Left ventricle myocardium superior (tissue), 1 donor: Measurements from ENCODE around the gene FAM210B. TPM values are rescaled to one million over a fixed set of nuclear protein-coding genes. Genes with fewer than 3 reads are reported as not detected.
A peak's percentile ranks its signal among the peaks of the same experiment; 100 is the strongest.
"Not testable (repeated sequence)": the region's sequence is repeated elsewhere in the genome, so short reads cannot be mapped to it uniquely, and the experiment has no call there.

Experiments used
- ATAC-seq: fragments of 200-7000 bp; cut with Tn5 transposase; one replicate; pipeline ENCODE4 v1.9.1; 2020; ENCODE audit warnings: mild to moderate bottlenecking, moderate library complexity
- DNase-seq: peaks from one replicate; pipeline ENCODE4 v3.0.0-alpha.2; 2020
- intact Hi-C: fragments of 100-400 bp; cut with micrococcal nuclease; formaldehyde crosslinking; loops from one replicate; pipeline ENCODE4 v1.11.0; 2022
- total RNA-seq: library from RNA; stranded (reverse); fragmentation: NEBNext Ultra II Directional; extraction: Animal tissue kit (Norgen Biotek cat#: 25700); gene quantifications from one replicate; pipeline ENCODE4 v1.2.1, GENCODE V29; 2021
- donor health status: DM: no; HTN: yes; CAD: no; lungs with severe emphysema.

Gene FAM210B
- total RNA-seq, 1 donor from 2014 or later: 58.7 TPM

- DNase-seq (no peak), ATAC-seq (no peak)
- intact Hi-C loops: no loop called here
Observed at GRCh38 chr20:56389807-56390206, 31.0 kb downstream of the FAM210B start.

GRCh38 chr20:56390396-56390795 is 31.6 kb downstream of the FAM210B start:
- intact Hi-C loops, ATAC-seq, DNase-seq: not testable (repeated sequence)

DNA sequence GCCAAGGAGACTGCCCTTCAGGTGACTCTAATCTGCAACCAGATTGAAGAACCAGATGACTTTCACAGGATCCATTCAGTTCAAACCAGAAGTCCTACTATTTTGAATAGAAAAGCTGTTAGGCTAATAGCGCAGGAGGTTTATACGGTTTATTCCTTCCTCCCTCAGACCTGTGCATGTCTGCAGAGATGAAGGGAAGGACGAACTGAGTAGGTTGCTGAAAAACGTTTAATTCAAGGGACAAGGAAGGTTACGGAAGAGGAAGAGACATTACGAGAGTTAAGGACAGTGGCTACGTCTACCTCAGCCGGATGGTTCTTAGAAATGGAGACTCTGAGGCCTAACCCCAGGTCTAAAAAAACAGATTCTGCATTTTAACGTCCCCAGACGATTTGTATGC is 32.3 kb downstream of the FAM210B start:
- intact Hi-C loops: no loop called here
- no peak for ATAC-seq
- DNase-seq: no peak

DNA sequence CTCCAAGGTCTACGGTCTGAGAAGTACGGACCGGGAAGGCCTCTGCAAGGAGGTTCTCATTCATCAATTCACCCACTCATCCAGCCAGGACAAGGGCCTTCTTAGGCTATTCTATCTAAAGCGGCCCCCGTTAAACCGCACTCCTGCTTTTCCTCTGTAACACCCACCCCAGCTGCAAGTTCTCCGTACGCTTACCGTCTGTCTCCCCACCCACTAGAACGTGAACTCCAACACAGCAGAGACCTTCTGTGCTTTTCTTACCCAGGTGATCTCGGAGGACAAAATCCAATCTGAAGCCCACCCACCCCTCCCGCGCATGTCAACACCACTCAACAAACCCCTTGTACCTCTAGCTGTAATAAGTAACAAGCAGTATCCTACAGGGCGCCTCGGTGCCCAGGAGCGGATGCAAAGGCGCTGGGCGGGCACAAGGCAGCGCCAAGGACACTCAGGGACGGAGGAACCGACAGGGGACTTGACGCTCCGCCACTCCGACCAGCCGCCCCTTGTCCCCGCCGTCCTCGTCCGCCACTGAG is 32.9 kb downstream of the FAM210B start:
- DNase-seq (no peak), ATAC-seq (peak; percentile 38)
- intact Hi-C loops: no loop called here

- intact Hi-C loops: no loop called here
- DNase-seq (peak; percentile 100), ATAC-seq (peak; percentile 99)
Observed at GRCh38 chr20:56392132-56392880, 33.5 kb downstream of the FAM210B start, which contains the start of the genes AURKA and CSTF1. Gene AURKA, minus strand, starts transcription at chr20:56392215. Its CDS starts 4,018 bp downstream, at chr20:56388197. Gene CSTF1, plus strand, starts transcription at chr20:56392645. Its CDS starts 2,908 bp downstream, at chr20:56395553.

DNA sequence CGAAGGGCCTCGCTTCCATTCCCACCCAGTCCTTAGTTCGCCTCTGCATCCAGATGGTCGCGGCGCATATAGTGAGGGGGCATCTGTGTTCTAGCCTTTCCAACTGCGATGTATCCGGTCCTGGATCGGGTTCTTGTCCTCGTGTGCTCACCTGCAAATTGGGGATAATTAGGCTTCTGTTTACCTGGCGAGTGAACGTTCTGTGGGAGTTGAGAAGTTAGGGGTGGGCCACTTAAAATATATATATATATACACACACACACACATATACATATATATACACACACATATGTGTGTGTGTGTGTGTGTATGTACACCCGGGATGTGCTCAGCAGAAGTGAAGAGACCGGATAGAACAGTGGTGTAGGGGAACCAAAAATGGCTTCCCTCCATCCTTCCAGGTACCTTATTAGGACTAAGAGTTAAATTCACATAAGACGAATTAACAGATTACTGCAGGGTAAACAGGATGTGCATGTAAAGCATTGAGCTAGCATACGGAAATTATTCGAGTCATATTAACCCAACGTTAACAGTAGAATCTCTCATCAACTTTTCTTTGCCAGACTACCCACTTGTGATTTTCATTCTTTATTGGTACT is 34.2 kb downstream of the FAM210B start:
- ATAC-seq: no peak
- DNase-seq: no peak
- intact Hi-C loops: no loop called here

DNA sequence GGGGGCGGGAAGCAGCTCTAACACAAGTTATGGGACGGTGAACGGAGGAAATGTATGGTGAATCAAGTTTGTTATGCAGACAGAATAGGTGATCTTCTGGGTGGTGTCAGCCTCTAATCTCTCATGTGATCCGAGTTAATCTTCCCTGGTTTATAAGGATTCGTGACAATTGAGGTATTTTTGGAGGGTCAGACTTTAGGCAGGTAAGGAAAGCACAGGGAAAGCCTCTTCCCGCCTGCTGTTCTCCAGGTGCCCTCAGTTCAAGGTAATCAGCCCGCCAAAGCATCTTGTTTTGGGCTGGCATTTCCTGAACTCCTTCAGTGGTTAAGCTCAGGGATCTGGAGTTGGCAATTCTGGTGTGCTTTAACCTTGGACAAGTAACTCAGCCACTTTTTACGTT is 34.9 kb downstream of the FAM210B start:
- no peak for DNase-seq
- no peak for ATAC-seq
- intact Hi-C loops: no loop called here

DNA sequence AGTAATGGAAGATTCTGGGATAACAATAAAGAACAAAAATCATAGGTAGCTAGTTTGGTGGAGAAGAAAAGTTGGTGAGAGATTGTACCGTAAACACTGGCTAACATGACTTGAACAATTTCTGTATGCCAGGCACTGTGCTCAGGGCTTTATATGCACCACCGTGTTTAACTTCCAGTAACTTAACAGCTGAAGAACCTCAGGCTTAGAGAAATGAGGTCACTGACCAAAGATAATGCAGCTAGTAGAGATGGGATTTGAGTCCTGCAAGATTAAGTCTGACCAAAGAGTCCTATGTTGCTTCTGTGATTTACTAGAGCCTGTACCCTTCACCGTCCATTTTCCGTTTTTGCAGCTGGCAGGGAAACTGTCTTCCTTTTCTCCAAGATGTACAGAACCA is 36.4 kb downstream of the FAM210B start:
- no peak for ATAC-seq
- DNase-seq: no peak
- intact Hi-C loops: loop anchor here (5.0 kb wide), 1 partner anchor 72 kb away; the partner anchor contains the start of gene RTF2

- intact Hi-C loops: no loop called here
- no peak for DNase-seq
- peak; percentile 58 for ATAC-seq
Observed at GRCh38 chr20:56400001-56400640, 41.3 kb downstream of the FAM210B start.

- no peak for DNase-seq
- ATAC-seq: no peak
- intact Hi-C loops: no loop called here
Observed at GRCh38 chr20:56403465-56403864, 44.7 kb downstream of the FAM210B start.

DNA sequence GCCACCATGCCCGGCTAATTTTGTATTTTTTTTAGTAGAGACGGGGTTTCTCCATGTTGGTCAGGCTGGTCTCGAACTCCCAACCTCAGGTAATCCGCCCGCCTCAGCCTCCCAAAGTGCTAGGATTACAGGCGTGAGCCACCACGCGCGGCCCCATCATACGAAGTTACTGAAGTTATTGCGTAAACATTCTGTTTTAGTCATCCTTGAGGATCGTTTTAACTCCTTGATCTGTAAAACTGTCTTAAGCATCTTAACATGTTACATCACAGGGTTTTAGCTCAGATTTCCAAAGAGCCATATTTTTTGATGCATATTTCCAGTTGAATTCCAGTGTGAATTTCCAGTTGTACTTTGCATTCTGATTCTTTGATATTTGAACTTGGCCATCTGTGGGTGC is 46.6 kb downstream of the FAM210B start:
- intact Hi-C loops, DNase-seq, ATAC-seq: not testable (repeated sequence)

GRCh38 chr20:56406910-56407309 is 48.1 kb downstream of the FAM210B start:
- ATAC-seq: no peak
- intact Hi-C loops: no loop called here

GRCh38 chr20:56409521-56409920 is 50.7 kb downstream of the FAM210B start:
- intact Hi-C loops: no loop called here
- peak; percentile 60 for ATAC-seq
- no peak for DNase-seq

More at GRCh38 chr20:56406910-56407309, 48.1 kb downstream of the FAM210B start:
- no peak for DNase-seq

- intact Hi-C loops: no loop called here
- no peak for ATAC-seq
- no peak for DNase-seq
Observed at GRCh38 chr20:56409956-56410355, 51.2 kb downstream of the FAM210B start.

- intact Hi-C loops, ATAC-seq, DNase-seq: not testable (repeated sequence)
Observed at GRCh38 chr20:56411287-56411686, 52.5 kb downstream of the FAM210B start.

- ATAC-seq (peak; percentile 79), DNase-seq (no peak)
- intact Hi-C loops: no loop called here
Observed at GRCh38 chr20:56411759-56412472, 53.1 kb downstream of the FAM210B start, which contains the start of gene CASS4. Gene CASS4, plus strand, starts transcription at chr20:56412260. Its CDS starts 199 bp downstream, at chr20:56412459.

GRCh38 chr20:56412473-56412790 is 53.7 kb downstream of the FAM210B start:
- ATAC-seq (no peak), DNase-seq (no peak)
- intact Hi-C loops: no loop called here

DNA sequence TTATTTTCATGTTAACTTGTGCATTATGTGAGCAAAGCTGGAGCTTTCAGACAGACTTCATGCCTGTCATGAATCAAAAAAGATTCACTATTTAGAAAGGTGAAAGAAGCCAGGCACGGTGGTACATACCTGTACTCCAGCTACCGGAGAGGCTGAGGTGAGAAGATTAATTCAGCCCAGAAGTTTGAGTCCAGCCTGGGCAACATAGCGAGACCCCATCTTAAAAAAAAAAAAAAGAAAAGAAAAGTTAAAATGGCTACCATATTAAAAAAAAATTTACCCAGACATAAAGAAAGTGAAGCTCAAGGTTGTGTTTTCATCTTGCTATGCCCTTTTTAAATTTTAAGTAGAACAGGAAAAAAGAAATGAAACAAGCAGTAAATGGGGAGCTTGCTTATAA is 54.2 kb downstream of the FAM210B start:
- no peak for DNase-seq
- no peak for ATAC-seq
- intact Hi-C loops: no loop called here
